NCI-H69 (cell line): ENCODE data around the gene SERTM1.

ENCODE experiments used
- DNase-seq: peaks from one replicate; lab custom pipeline; 2025; lab: John Stamatoyannopoulos, UW

The SERTM1 gene

GRCh38 chr13:36673838-36674326, at the start of gene SERTM1:
SERTM1 (plus strand) TSS chr13:36674020; CDS start chr13:36695079, 21,059 bp downstream.
- peak; percentile 76 for DNase-seq

- no peak for DNase-seq
Measured at GRCh38 chr13:36628377-36629056, 45.3 kb upstream of the SERTM1 start.

- no peak for DNase-seq
Measured at GRCh38 chr13:36629057-36629385, 44.8 kb upstream of the SERTM1 start.

- no peak for DNase-seq
Measured at GRCh38 chr13:36630181-36630803, 43.5 kb upstream of the SERTM1 start.

GRCh38 chr13:36639610-36640009, 34.2 kb upstream of the SERTM1 start:
- DNase-seq = no peak

GRCh38 chr13:36650611-36651010, 23.2 kb upstream of the SERTM1 start:
- DNase-seq = no peak

- no peak for DNase-seq
Measured at GRCh38 chr13:36665630-36666029, 8.2 kb upstream of the SERTM1 start.

- peak; percentile 18 for DNase-seq
Measured at GRCh38 chr13:36666477-36667229, 7.2 kb upstream of the SERTM1 start.

- no peak for DNase-seq
Measured at GRCh38 chr13:36668316-36668715, 5.5 kb upstream of the SERTM1 start.

GRCh38 chr13:36673352-36673751, 468 bp upstream of the SERTM1 start:
- no peak for DNase-seq

GRCh38 chr13:36674337-36675212, 755 bp downstream of the SERTM1 start:
- peak; percentile 5 for DNase-seq

GRCh38 chr13:36675213-36675536, 1.4 kb downstream of the SERTM1 start:
- DNase-seq = no peak

GRCh38 chr13:36680913-36681312, 7.1 kb downstream of the SERTM1 start:
- no peak for DNase-seq

GRCh38 chr13:36681894-36682624, 8.2 kb downstream of the SERTM1 start:
- no peak for DNase-seq

- DNase-seq = no peak
Measured at GRCh38 chr13:36683701-36684100, 9.9 kb downstream of the SERTM1 start.

- no peak for DNase-seq
Measured at GRCh38 chr13:36685927-36686326, 12.1 kb downstream of the SERTM1 start.

GRCh38 chr13:36696410-36697010, 22.7 kb downstream of the SERTM1 start:
- DNase-seq = no peak

GRCh38 chr13:36700170-36700569, 26.4 kb downstream of the SERTM1 start:
- no peak for DNase-seq

- DNase-seq = no peak
Measured at GRCh38 chr13:36706755-36707154, 32.9 kb downstream of the SERTM1 start.

- no peak for DNase-seq
Measured at GRCh38 chr13:36709136-36709890, 35.5 kb downstream of the SERTM1 start.
